ENCODE data around the gene LIFR. TPM values are rescaled to one million over a fixed set of nuclear protein-coding genes. Genes with fewer than 3 reads are reported as not detected.
A peak's percentile ranks its signal among the peaks of the same experiment; 100 is the strongest.

The LIFR gene
- total RNA-seq, 1 experiment from 2014 or later: 47.9 TPM

DNA sequence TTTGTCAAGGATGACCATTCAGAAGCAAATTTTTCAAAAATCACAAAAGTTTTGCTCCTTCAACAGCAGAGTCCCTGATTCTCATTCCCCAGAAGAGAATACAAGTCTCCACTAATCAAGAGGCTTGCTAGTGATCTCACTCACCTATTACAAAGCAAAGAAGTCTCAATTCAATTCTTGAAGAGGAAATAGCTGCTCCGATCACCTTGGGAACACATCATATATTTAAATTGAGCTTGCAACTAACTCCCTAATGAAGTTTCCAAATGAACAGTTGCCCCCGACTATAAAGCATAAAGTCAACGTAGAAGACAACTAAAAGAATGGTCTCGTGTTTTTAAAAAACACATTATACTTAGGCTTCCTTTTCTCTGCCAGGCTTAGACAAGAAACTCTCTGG lies 1.6 kb downstream of the LIFR start:
- CTCF ChIA-PET: interaction anchor here (0.6 kb wide), 1 partner anchor 255 kb away, joined by 3 read pairs; no protein-coding TSS in a partner anchor
- BruUV-seq (replicated peaks): no TSS peak
- no peaks in the 10 kb centered on the region for H3K27me3 ChIP-seq (replicated peaks; ENCODE audit: insufficient read depth, low read depth, low read length, poor library complexity)
- no peaks in the 10 kb centered on the region for H3K36me3 ChIP-seq (ENCODE audit: insufficient read depth, low read length, poor library complexity, severe bottlenecking)
- peak overlapping the region; percentile 73 for H3K4me3 ChIP-seq (ENCODE audit: low read depth, low read length, poor library complexity, severe bottlenecking)
- POLR2A ChIA-PET (ENCODE audit: low non-redundant PET): no interaction called here
- peaks cover 14% of the 10 kb centered on the region for H3K4me1 ChIP-seq (ENCODE audit: insufficient read depth, low read length, poor library complexity, severe bottlenecking)
- no peak for DNase-seq (ENCODE audit: low spot score)
- TF ChIP-seq EZH2 (IDR thresholded peaks at IDR 0.05; ENCODE audit: borderline replicate concordance, low read depth, low read length, poor library complexity, severe bottlenecking): no peak
- TF ChIP-seq, protein P1, sequence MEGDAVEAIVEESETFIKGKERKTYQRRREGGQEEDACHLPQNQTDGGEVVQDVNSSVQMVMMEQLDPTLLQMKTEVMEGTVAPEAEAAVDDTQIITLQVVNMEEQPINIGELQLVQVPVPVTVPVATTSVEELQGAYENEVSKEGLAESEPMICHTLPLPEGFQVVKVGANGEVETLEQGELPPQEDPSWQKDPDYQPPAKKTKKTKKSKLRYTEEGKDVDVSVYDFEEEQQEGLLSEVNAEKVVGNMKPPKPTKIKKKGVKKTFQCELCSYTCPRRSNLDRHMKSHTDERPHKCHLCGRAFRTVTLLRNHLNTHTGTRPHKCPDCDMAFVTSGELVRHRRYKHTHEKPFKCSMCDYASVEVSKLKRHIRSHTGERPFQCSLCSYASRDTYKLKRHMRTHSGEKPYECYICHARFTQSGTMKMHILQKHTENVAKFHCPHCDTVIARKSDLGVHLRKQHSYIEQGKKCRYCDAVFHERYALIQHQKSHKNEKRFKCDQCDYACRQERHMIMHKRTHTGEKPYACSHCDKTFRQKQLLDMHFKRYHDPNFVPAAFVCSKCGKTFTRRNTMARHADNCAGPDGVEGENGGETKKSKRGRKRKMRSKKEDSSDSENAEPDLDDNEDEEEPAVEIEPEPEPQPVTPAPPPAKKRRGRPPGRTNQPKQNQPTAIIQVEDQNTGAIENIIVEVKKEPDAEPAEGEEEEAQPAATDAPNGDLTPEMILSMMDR (conservative IDR thresholded peaks at IDR 0.05; ENCODE audit: low read depth, low read length): no peak
- H3K27ac ChIP-seq (ENCODE audit: low read depth, low read length, poor library complexity, severe bottlenecking): peak overlapping the region; percentile 39
- no peaks in the 10 kb centered on the region for H3K9me3 ChIP-seq (ENCODE audit: low read depth, low read length, poor library complexity, severe bottlenecking)
- intact Hi-C loops (cut with micrococcal nuclease; ENCODE audit: unreplicated experiment): loop anchor here (5.0 to 10.0 kb wide), 3 partner anchors 107 to 252 kb away; no protein-coding TSS in a partner anchor

DNA sequence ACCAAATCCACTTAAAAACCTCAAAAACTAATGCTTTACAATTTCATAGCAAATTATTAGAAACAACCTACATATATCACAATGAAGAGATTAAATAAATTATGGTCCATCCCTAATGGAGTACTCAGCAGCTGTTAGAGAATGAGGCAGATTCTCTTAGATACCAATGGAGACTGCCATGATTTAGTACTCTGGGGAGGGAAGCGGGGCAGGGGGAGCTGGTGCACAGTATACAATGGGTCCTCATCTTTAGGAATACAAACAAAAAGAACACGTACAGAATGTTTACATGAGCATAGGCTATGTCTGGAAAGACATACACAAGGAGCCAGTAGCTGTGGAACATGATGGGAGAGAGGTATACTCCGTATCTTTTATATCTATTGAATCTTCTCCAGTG lies 2.0 kb downstream of the LIFR start:
- no peak for DNase-seq (ENCODE audit: low spot score)
- Histone ChIP-seq H3K27ac (ENCODE audit: low read depth, low read length, poor library complexity, severe bottlenecking) (no peak overlapping the region), H3K4me3 (ENCODE audit: low read depth, low read length, poor library complexity, severe bottlenecking) (peak overlapping the region; percentile 73), H3K9me3 (ENCODE audit: low read depth, low read length, poor library complexity, severe bottlenecking) (no peaks in the 10 kb centered on the region), H3K27me3 (replicated peaks; ENCODE audit: insufficient read depth, low read depth, low read length, poor library complexity) (no peaks in the 10 kb centered on the region), H3K36me3 (ENCODE audit: insufficient read depth, low read length, poor library complexity, severe bottlenecking) (no peaks in the 10 kb centered on the region), H3K4me1 (ENCODE audit: insufficient read depth, low read length, poor library complexity, severe bottlenecking) (peaks cover 14% of the 10 kb centered on the region)
- no peak for TF ChIP-seq EZH2 (IDR thresholded peaks at IDR 0.05; ENCODE audit: borderline replicate concordance, low read depth, low read length, poor library complexity, severe bottlenecking)
- TF ChIP-seq, protein P1 (conservative IDR thresholded peaks at IDR 0.05; ENCODE audit: low read depth, low read length): no peak
- intact Hi-C loops (cut with micrococcal nuclease; ENCODE audit: unreplicated experiment): loop anchor here (5.0 to 10.0 kb wide), 2 partner anchors 108 to 160 kb away; no protein-coding TSS in a partner anchor
- POLR2A ChIA-PET (ENCODE audit: low non-redundant PET): no interaction called here
- CTCF ChIA-PET: interaction anchor here (0.6 to 1.5 kb wide), 2 partner anchors 113 to 256 kb away, joined by 3 to 4 read pairs; no protein-coding TSS in a partner anchor
- no TSS peak for BruUV-seq (replicated peaks)

DNA sequence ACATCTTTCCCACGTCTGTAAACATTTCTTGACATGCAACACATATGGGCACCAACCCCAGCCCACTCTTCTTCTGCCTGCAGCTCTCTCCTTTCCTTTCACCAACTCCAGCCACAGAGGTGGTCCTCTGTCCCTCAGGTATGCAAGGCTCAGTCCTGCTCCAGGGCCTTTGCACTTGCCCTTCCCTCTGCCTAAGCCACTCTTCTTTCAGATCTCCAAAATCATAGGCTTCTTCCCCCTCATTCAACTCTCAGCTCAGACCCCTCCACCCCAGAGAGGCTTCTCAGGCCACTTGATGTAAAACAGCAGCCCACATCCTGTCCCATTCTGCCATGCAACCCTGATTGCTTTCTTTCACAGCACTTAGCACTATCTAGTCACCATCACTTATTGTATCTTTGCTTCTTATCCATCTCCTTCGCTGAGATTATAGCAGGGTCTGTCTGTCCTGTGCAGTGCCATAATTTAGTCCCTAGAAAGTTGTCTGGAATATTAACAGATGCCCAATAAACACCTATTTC lies 3.4 kb downstream of the LIFR start:
- CTCF ChIA-PET: interaction anchor here (1.4 to 1.5 kb wide), 3 partner anchors 111 to 257 kb away, joined by 4 to 7 read pairs (median 5); no protein-coding TSS in a partner anchor
- Histone ChIP-seq H3K9me3 (ENCODE audit: low read depth, low read length, poor library complexity, severe bottlenecking) (no peaks in the 10 kb centered on the region), H3K27me3 (replicated peaks; ENCODE audit: insufficient read depth, low read depth, low read length, poor library complexity) (no peaks in the 10 kb centered on the region), H3K4me3 (ENCODE audit: low read depth, low read length, poor library complexity, severe bottlenecking) (no peak overlapping the region), H3K4me1 (ENCODE audit: insufficient read depth, low read length, poor library complexity, severe bottlenecking) (peaks cover 22% of the 10 kb centered on the region), H3K36me3 (ENCODE audit: insufficient read depth, low read length, poor library complexity, severe bottlenecking) (no peaks in the 10 kb centered on the region), H3K27ac (ENCODE audit: low read depth, low read length, poor library complexity, severe bottlenecking) (no peak overlapping the region)
- TF ChIP-seq, protein P1 (conservative IDR thresholded peaks at IDR 0.05; ENCODE audit: low read depth, low read length): no peak
- no peak for TF ChIP-seq EZH2 (IDR thresholded peaks at IDR 0.05; ENCODE audit: borderline replicate concordance, low read depth, low read length, poor library complexity, severe bottlenecking)
- POLR2A ChIA-PET (ENCODE audit: low non-redundant PET): no interaction called here
- no TSS peak for BruUV-seq (replicated peaks)
- intact Hi-C loops (cut with micrococcal nuclease; ENCODE audit: unreplicated experiment): loop anchor here (5.0 to 10.0 kb wide), 2 partner anchors 109 to 162 kb away; no protein-coding TSS in a partner anchor
- no peak for DNase-seq (ENCODE audit: low spot score)

All from A673 (cell line).